ENCODE results near the gene ARHGEF1.

The ARHGEF1 gene

GRCh38 chr19:41896581-41896942 lies 13.6 kb downstream of the ARHGEF1 start:
- Histone ChIP-seq H3K4me3 (ENCODE audit: low read depth, low read length) (no peak overlapping the region), H3K36me3 (ENCODE audit: control insufficient read depth in 2 of 2, insufficient read depth in 1 of 2, low read length in 2 of 2) (peaks cover 47 to 52% of the 10 kb centered on the region in 2 experiments), H3K27ac (ENCODE audit: extremely low read depth, low read depth, low read length) (no peak overlapping the region), H3K4me1 (ENCODE audit: control insufficient read depth, insufficient read depth, low read length) (no peaks in the 10 kb centered on the region), H3K9me3 (ENCODE audit: control insufficient read depth, insufficient read depth, low read depth, low read length) (no peaks in the 10 kb centered on the region)
- POLR2A ChIA-PET, result no interaction called here
- CTCF ChIA-PET, result no interaction called here
- no peak for TF ChIP-seq ZNF548 (tag by site-specific recombination; IDR thresholded peaks at IDR 0.05)
- TF ChIP-seq ZNF398 (tag by site-specific recombination; IDR thresholded peaks at IDR 0.05), result peak; percentile 81
- TF ChIP-seq ZNF530 (tag by site-specific recombination; IDR thresholded peaks at IDR 0.05; ENCODE audit: low read depth), result no peak
- no peak for TF ChIP-seq KLF9 (tag by site-specific recombination; IDR thresholded peaks at IDR 0.05; ENCODE audit: low read depth)
- TF ChIP-seq ZNF701 (tag by site-specific recombination; IDR thresholded peaks at IDR 0.05), result no peak
- TF ChIP-seq ZFP3 (tag by site-specific recombination; IDR thresholded peaks at IDR 0.05; ENCODE audit: low read depth), result no peak
- peak; percentile 89 for TF ChIP-seq PRDM1 (tag by site-specific recombination; IDR thresholded peaks at IDR 0.05)
- TF ChIP-seq SP3 (tag by site-specific recombination; IDR thresholded peaks at IDR 0.05), result no peak
- TF ChIP-seq SETDB1 (IDR thresholded peaks at IDR 0.05; ENCODE audit: insufficient read length, low read length), result no peak
- no peak for TF ChIP-seq ZNF843 (tag by site-specific recombination; IDR thresholded peaks at IDR 0.05)
- 0 out of 2 replicates have a peak, but pooled peaks have one; percentile 15 for TF ChIP-seq ZNF791 (tag by site-specific recombination; IDR thresholded peaks at IDR 0.05)
- no peak for TF ChIP-seq ZNF580 (tag by site-specific recombination; IDR thresholded peaks at IDR 0.05)
- no peak for TF ChIP-seq ZBTB20 (tag by site-specific recombination; IDR thresholded peaks at IDR 0.05)
- TF ChIP-seq ZNF211 (tag by site-specific recombination; IDR thresholded peaks at IDR 0.05; ENCODE audit: low read depth), result no peak
- no peak for TF ChIP-seq ZNF239 (tag by site-specific recombination; IDR thresholded peaks at IDR 0.05)
- TF ChIP-seq ZSCAN30 (tag by site-specific recombination; IDR thresholded peaks at IDR 0.05), result no peak
- TF ChIP-seq SALL2 (tag by site-specific recombination; IDR thresholded peaks at IDR 0.05; ENCODE audit: borderline replicate concordance), result no peak
- TF ChIP-seq ZSCAN23 (tag by site-specific recombination; IDR thresholded peaks at IDR 0.05), result no peak
- no peak for TF ChIP-seq ZBTB21 (tag by site-specific recombination; IDR thresholded peaks at IDR 0.05)
- TF ChIP-seq ZNF792 (tag by site-specific recombination; IDR thresholded peaks at IDR 0.05), result no peak
- TF ChIP-seq ZNF488 (tag by site-specific recombination; IDR thresholded peaks at IDR 0.05), result no peak
- TF ChIP-seq ZNF366 (tag by site-specific recombination; conservative IDR thresholded peaks at IDR 0.05), result peak; percentile 92
- no peak for TF ChIP-seq ZFP37 (tag by site-specific recombination; IDR thresholded peaks at IDR 0.05)
- TF ChIP-seq ZNF169 (tag by site-specific recombination; IDR thresholded peaks at IDR 0.05), result no peak
- no peak for TF ChIP-seq ZNF16 (tag by site-specific recombination; IDR thresholded peaks at IDR 0.05; ENCODE audit: low read depth)
- TF ChIP-seq EGR2 (tag by site-specific recombination; IDR thresholded peaks at IDR 0.05; ENCODE audit: low read depth), result peak; percentile 21; the same call in 1 of the 2 replicates
- no peak for TF ChIP-seq TSHZ1 (tag by site-specific recombination; IDR thresholded peaks at IDR 0.05; ENCODE audit: borderline replicate concordance)
- TF ChIP-seq ZNF544 (tag by site-specific recombination; IDR thresholded peaks at IDR 0.05), result no peak
- no peak for TF ChIP-seq ZNF596 (tag by site-specific recombination; IDR thresholded peaks at IDR 0.05)
- TF ChIP-seq AEBP2 (tag by site-specific recombination; IDR thresholded peaks at IDR 0.05; ENCODE audit: borderline replicate concordance), result no peak
- TF ChIP-seq ZIC2 (tag by site-specific recombination; IDR thresholded peaks at IDR 0.05), result no peak
- TF ChIP-seq ZSCAN5A (tag by site-specific recombination; IDR thresholded peaks at IDR 0.05), result no peak
